ENCODE results near the gene FAAP100. TPM values are rescaled to one million over a fixed set of nuclear protein-coding genes. Genes with fewer than 3 reads are reported as not detected.

The FAAP100 gene
- total RNA-seq, 4 donors from 2014 or later: 3.5 to 31.2 (median 17.3) TPM

GRCh38 chr17:81549826-81550225, 2.3 kb downstream of the FAAP100 start:
- intact Hi-C loops (cut with DNase I; ENCODE audit: low total_unique reads): no loop called here
- DNase-seq: no peak
- Histone ChIP-seq H3K4me3 (no peak overlapping the region), H3K27ac (no peak overlapping the region), H3K36me3 (no peaks in the 10 kb centered on the region), H3K4me1 (peaks cover 0 to 17% of the 10 kb centered on the region in 2 donors), H3K9me3 (no peaks in the 10 kb centered on the region), H3K27me3 (no peaks in the 10 kb centered on the region)
- TF ChIP-seq POLR2A (IDR thresholded peaks at IDR 0.05): no peak
- TF ChIP-seq CTCF (IDR thresholded peaks at IDR 0.05): no peak

GRCh38 chr17:81549031-81549557, 3.1 kb downstream of the FAAP100 start:
- TF ChIP-seq POLR2A (IDR thresholded peaks at IDR 0.05) (no peak), CTCF (IDR thresholded peaks at IDR 0.05) (no peak)
- Histone ChIP-seq H3K27me3 (no peaks in the 10 kb centered on the region), H3K4me1 (peaks cover 0 to 17% of the 10 kb centered on the region in 2 donors), H3K36me3 (no peaks in the 10 kb centered on the region), H3K4me3 (no peak overlapping the region), H3K9me3 (no peaks in the 10 kb centered on the region), H3K27ac (no peak overlapping the region)
- intact Hi-C loops (cut with DNase I; ENCODE audit: low total_unique reads): no loop called here
- no peak for DNase-seq

- no peaks in the 10 kb centered on the region for H3K9me3 ChIP-seq
- no peaks in the 10 kb centered on the region for H3K36me3 ChIP-seq
- no peak for TF ChIP-seq CTCF (IDR thresholded peaks at IDR 0.05)
- TF ChIP-seq POLR2A (IDR thresholded peaks at IDR 0.05): no peak
- intact Hi-C loops (cut with DNase I; ENCODE audit: low total_unique reads): no loop called here
- DNase-seq: no peak
- no peak overlapping the region for H3K4me3 ChIP-seq
- peaks cover 0 to 7% of the 10 kb centered on the region in 2 donors for H3K4me1 ChIP-seq
- H3K27ac ChIP-seq: no peak overlapping the region
- no peaks in the 10 kb centered on the region for H3K27me3 ChIP-seq
Observed at GRCh38 chr17:81547614-81547982, 4.6 kb downstream of the FAAP100 start.

DNA sequence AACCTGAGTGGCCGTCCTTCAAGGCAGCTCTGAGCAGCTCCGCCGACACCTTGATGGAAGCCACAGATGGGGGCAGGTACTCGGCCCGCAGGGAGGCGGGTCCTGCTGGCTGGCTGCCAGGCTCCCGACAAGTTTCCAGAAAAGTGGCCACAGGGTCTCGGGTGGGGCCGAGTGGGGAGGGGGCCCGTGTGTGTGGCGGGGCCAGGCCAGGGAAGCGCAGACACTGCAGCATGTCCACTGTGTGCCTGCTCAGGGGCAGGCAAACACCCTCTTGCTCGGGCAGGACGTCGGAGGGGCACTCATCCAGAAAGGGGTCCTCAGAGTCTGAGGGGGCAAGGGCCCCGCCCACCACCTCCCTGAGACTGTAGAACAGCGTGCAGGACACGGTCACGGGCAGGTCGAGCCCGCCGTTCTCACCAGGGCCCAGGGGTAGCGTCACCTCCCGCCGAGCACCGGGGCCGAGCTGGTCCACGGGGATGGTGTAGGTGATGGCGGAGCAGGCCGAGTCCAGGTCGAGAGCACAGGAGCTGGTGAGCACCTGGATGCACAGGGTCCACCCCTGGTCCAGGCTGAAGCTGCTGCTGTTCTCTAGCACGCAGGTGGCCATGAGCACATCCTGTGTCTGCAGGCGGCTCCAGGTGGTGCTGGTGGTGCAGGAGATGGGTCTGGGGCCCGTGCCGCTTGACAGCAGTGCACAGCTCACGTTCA, 5.1 kb downstream of the FAAP100 start:
- H3K36me3 ChIP-seq: no peaks in the 10 kb centered on the region
- intact Hi-C loops (cut with DNase I; ENCODE audit: low total_unique reads): no loop called here
- H3K9me3 ChIP-seq: no peaks in the 10 kb centered on the region
- H3K27ac ChIP-seq: no peak overlapping the region
- H3K4me1 ChIP-seq: peaks cover 0 to 7% of the 10 kb centered on the region in 2 donors
- TF ChIP-seq POLR2A (IDR thresholded peaks at IDR 0.05) (no peak), CTCF (IDR thresholded peaks at IDR 0.05) (no peak)
- no peak for DNase-seq
- no peak overlapping the region for H3K4me3 ChIP-seq
- H3K27me3 ChIP-seq: no peaks in the 10 kb centered on the region

- DNase-seq: no peak
- no peak for TF ChIP-seq CTCF (IDR thresholded peaks at IDR 0.05)
- no peak for TF ChIP-seq POLR2A (IDR thresholded peaks at IDR 0.05)
- no peaks in the 10 kb centered on the region for H3K9me3 ChIP-seq
- H3K27me3 ChIP-seq: no peaks in the 10 kb centered on the region
- H3K4me3 ChIP-seq: no peak overlapping the region
- H3K36me3 ChIP-seq: no peaks in the 10 kb centered on the region
- H3K27ac ChIP-seq: no peak overlapping the region
- intact Hi-C loops (cut with DNase I; ENCODE audit: low total_unique reads): no loop called here
- no peaks in the 10 kb centered on the region for H3K4me1 ChIP-seq
Observed at GRCh38 chr17:81545160-81545949, 6.8 kb downstream of the FAAP100 start.

Data from uterus (tissue), 4 donors.